B cell (primary cell): Measurements from ENCODE around the gene CUBN.

Experiments used
- CTCF ChIP-seq: fragments of 200-600 bp; IDR thresholded peaks from one replicate; pipeline ENCODE4 v1.8.0; 2022; ENCODE audit warnings: antibody characterized with exemption, mild to moderate bottlenecking
- EZH2 ChIP-seq: IDR thresholded peaks from 2 replicates; pipeline ENCODE4 v1.6.1; 2012; ENCODE audit warnings: borderline replicate concordance, low read depth, mild to moderate bottlenecking, moderate library complexity, low read length; ENCODE audit not compliant: insufficient read depth, poor library complexity, severe bottlenecking

GRCh38 chr10:17155826-17156225 is 26.2 kb upstream of the CUBN start:
- TF ChIP-seq CTCF = no peak
- TF ChIP-seq EZH2 = no peak
